T-helper 17 cell (primary cell): ENCODE data around the gene NDUFA8. TPM values are rescaled to one million over a fixed set of nuclear protein-coding genes. Genes with fewer than 3 reads are reported as not detected.
A peak's percentile ranks its signal among the peaks of the same experiment; 100 is the strongest.

Experiments used
- ATAC-seq: fragments of 150-1000 bp; cut with Tn5 transposase; 2 replicates; pipeline ENCODE4 v1.10.0; 2021; ENCODE audit warnings: mild to moderate bottlenecking, moderate library complexity
- DNase-seq, 3 donors: peaks; one replicate each; pipeline versions ENCODE4 v3.0.0 to v3.0.0-alpha.2; 2020 to 2021
- H3K9me3 ChIP-seq: one replicate; pipeline ENCODE4 v1.7.0; 2013; ENCODE audit warnings: low read length, mild to moderate bottlenecking; ENCODE audit not compliant: control insufficient read depth, poor library complexity, severe bottlenecking
- H3K27ac Mint-ChIP-seq: one replicate; pipeline ENCODE4 v1.8.0; 2022; ENCODE audit warnings: mild to moderate bottlenecking, moderate library complexity, mixed read lengths
- H3K27me3 Mint-ChIP-seq: one replicate; pipeline ENCODE4 v1.8.0; 2022; ENCODE audit warnings: mixed read lengths
- H3K36me3 Mint-ChIP-seq: one replicate; pipeline ENCODE4 v1.8.0; 2022; ENCODE audit warnings: low read depth, mixed read lengths
- H3K4me1 Mint-ChIP-seq: one replicate; pipeline ENCODE4 v1.8.0; 2022; ENCODE audit warnings: mild to moderate bottlenecking, mixed read lengths
- H3K4me3 Mint-ChIP-seq: one replicate; pipeline ENCODE4 v1.8.0; 2022; ENCODE audit warnings: mild to moderate bottlenecking, moderate library complexity, mixed read lengths
- total RNA-seq, 4 donors: library from RNA in 2 of 4; stranded (reverse) in 2 of 4; gene quantifications; one replicate each; pipeline ENCODE4 v1.2.3 and lab custom pipeline; 2022 to 2026

NDUFA8 gene
- total RNA-seq, 2 donors from 2014 or later: 9.2 to 13.0 TPM

GRCh38 chr9:122109035-122109813 is 50.4 kb downstream of the NDUFA8 start:
- no peak for DNase-seq
- Mint-ChIP-seq H3K27me3 (peaks cover 13% of the 10 kb centered on the region), H3K27ac (no peak overlapping the region)

GRCh38 chr9:122107291-122107805 is 52.2 kb downstream of the NDUFA8 start:
- no peak for DNase-seq
- H3K9me3 ChIP-seq: no peaks in the 10 kb centered on the region
- no peak overlapping the region for H3K4me3 Mint-ChIP-seq
- peaks cover 4% of the 10 kb centered on the region for H3K4me1 Mint-ChIP-seq
- no peaks in the 10 kb centered on the region for H3K36me3 Mint-ChIP-seq
- H3K27ac Mint-ChIP-seq: no peak overlapping the region
- ATAC-seq: no peak
- H3K27me3 Mint-ChIP-seq: peaks cover 8% of the 10 kb centered on the region

More at GRCh38 chr9:122109035-122109813, 50.4 kb downstream of the NDUFA8 start:
- H3K4me1 Mint-ChIP-seq: peaks cover 4% of the 10 kb centered on the region
- H3K9me3 ChIP-seq: no peaks in the 10 kb centered on the region
- ATAC-seq: no peak
- H3K36me3 Mint-ChIP-seq: no peaks in the 10 kb centered on the region
- no peak overlapping the region for H3K4me3 Mint-ChIP-seq

GRCh38 chr9:122106576-122106975 is 53.0 kb downstream of the NDUFA8 start:
- ATAC-seq (no peak), DNase-seq (no peak)
- Mint-ChIP-seq H3K36me3 (no peaks in the 10 kb centered on the region), H3K27ac (no peak overlapping the region), H3K4me3 (no peak overlapping the region), H3K4me1 (peaks cover 4% of the 10 kb centered on the region), H3K27me3 (peaks cover 5% of the 10 kb centered on the region)
- no peaks in the 10 kb centered on the region for H3K9me3 ChIP-seq

GRCh38 chr9:122103985-122104384 is 55.6 kb downstream of the NDUFA8 start:
- ATAC-seq: no peak
- Mint-ChIP-seq H3K27ac (no peak overlapping the region), H3K36me3 (no peaks in the 10 kb centered on the region), H3K4me3 (no peak overlapping the region), H3K4me1 (peaks cover 8% of the 10 kb centered on the region), H3K27me3 (peaks cover 10% of the 10 kb centered on the region)
- no peaks in the 10 kb centered on the region for H3K9me3 ChIP-seq
- no peak for DNase-seq

GRCh38 chr9:122102156-122102555 is 57.4 kb downstream of the NDUFA8 start:
- ATAC-seq (no peak), DNase-seq (no peak)
- H3K9me3 ChIP-seq: no peaks in the 10 kb centered on the region
- no peak overlapping the region for H3K4me3 Mint-ChIP-seq
- no peak overlapping the region for H3K27ac Mint-ChIP-seq
- peaks cover 13% of the 10 kb centered on the region for H3K27me3 Mint-ChIP-seq
- no peaks in the 10 kb centered on the region for H3K36me3 Mint-ChIP-seq
- peaks cover 4% of the 10 kb centered on the region for H3K4me1 Mint-ChIP-seq

- no peaks in the 10 kb centered on the region for H3K9me3 ChIP-seq
- DNase-seq (no peak), ATAC-seq (no peak)
- Mint-ChIP-seq H3K36me3 (peaks cover 3% of the 10 kb centered on the region), H3K4me1 (peaks cover 7% of the 10 kb centered on the region), H3K27ac (no peak overlapping the region), H3K27me3 (peaks cover 24% of the 10 kb centered on the region), H3K4me3 (no peak overlapping the region)
Observed at GRCh38 chr9:122100756-122101155, 58.8 kb downstream of the NDUFA8 start.

GRCh38 chr9:122099271-122099869 is 60.2 kb downstream of the NDUFA8 start:
- peak; percentile 88 for ATAC-seq
- Mint-ChIP-seq H3K36me3 (peaks cover 3% of the 10 kb centered on the region), H3K4me3 (no peak overlapping the region), H3K27me3 (peaks cover 31% of the 10 kb centered on the region), H3K4me1 (peaks cover 10% of the 10 kb centered on the region), H3K27ac (no peak overlapping the region)
- H3K9me3 ChIP-seq: no peaks in the 10 kb centered on the region
- DNase-seq: peak; percentile 68 to 80 (median 73)

- Mint-ChIP-seq H3K27me3 (peaks cover 31% of the 10 kb centered on the region), H3K36me3 (peaks cover 3% of the 10 kb centered on the region), H3K27ac (no peak overlapping the region), H3K4me1 (peaks cover 17% of the 10 kb centered on the region), H3K4me3 (no peak overlapping the region)
- no peak for ATAC-seq
- DNase-seq: no peak
- H3K9me3 ChIP-seq: no peaks in the 10 kb centered on the region
Observed at GRCh38 chr9:122097679-122098315, 61.8 kb downstream of the NDUFA8 start.

GRCh38 chr9:122096620-122097415 is 62.8 kb downstream of the NDUFA8 start:
- H3K27me3 Mint-ChIP-seq: peaks cover 31% of the 10 kb centered on the region
- H3K36me3 Mint-ChIP-seq: peaks cover 3% of the 10 kb centered on the region
- DNase-seq: no peak
- peaks cover 22% of the 10 kb centered on the region for H3K4me1 Mint-ChIP-seq
- no peak overlapping the region for H3K27ac Mint-ChIP-seq
- no peak for ATAC-seq
- no peaks in the 10 kb centered on the region for H3K9me3 ChIP-seq
- no peak overlapping the region for H3K4me3 Mint-ChIP-seq

- no peaks in the 10 kb centered on the region for H3K9me3 ChIP-seq
- peaks cover 30% of the 10 kb centered on the region for H3K27me3 Mint-ChIP-seq
- H3K36me3 Mint-ChIP-seq: peaks cover 3% of the 10 kb centered on the region
- DNase-seq (peak in 1 of 3 donors; percentile 38), ATAC-seq (no peak)
- peak overlapping the region; percentile 77 for H3K4me3 Mint-ChIP-seq
- H3K27ac Mint-ChIP-seq: peak overlapping the region; percentile 37
- H3K4me1 Mint-ChIP-seq: peaks cover 35% of the 10 kb centered on the region
Observed at GRCh38 chr9:122095010-122095767, 64.4 kb downstream of the NDUFA8 start.
